Chondrocyte (in vitro differentiated cells): ENCODE data around the gene GADD45G. TPM values are rescaled to one million over a fixed set of nuclear protein-coding genes. Genes with fewer than 3 reads are reported as not detected.

Experiments
- DNase-seq: peaks from one replicate; pipeline ENCODE4 v3.0.0; 2021; ENCODE audit warnings: mixed read lengths, low spot score
- H3K27ac Mint-ChIP-seq: one replicate; pipeline ENCODE4 v1.8.0; 2021; ENCODE audit warnings: mild to moderate bottlenecking, moderate library complexity, mixed read lengths; ENCODE audit not compliant: unreplicated experiment
- H3K27me3 Mint-ChIP-seq: 2 replicates; pipeline ENCODE4 v1.8.0; 2021; ENCODE audit warnings: low read depth, mixed read lengths
- H3K36me3 Mint-ChIP-seq: 2 replicates; pipeline ENCODE4 v1.8.0; 2021; ENCODE audit warnings: low read depth, mixed read lengths
- H3K4me1 Mint-ChIP-seq: 2 replicates; pipeline ENCODE4 v1.8.0; 2021; ENCODE audit warnings: low read depth, mild to moderate bottlenecking, mixed read lengths
- H3K4me3 Mint-ChIP-seq: one replicate; pipeline ENCODE4 v1.8.0; 2021; ENCODE audit warnings: mild to moderate bottlenecking, moderate library complexity, mixed read lengths; ENCODE audit not compliant: unreplicated experiment
- H3K9me3 Mint-ChIP-seq: 2 replicates; pipeline ENCODE4 v1.8.0; 2021; ENCODE audit warnings: low read depth, mixed read lengths
- CTCF ChIP-seq: fragments of 200-600 bp; sonication (generic); IDR thresholded peaks from 2 replicates; pipeline ENCODE4 v1.5.0; 2021; ENCODE audit warnings: antibody characterized with exemption, mild to moderate bottlenecking, moderate library complexity
- total RNA-seq: library from RNA; stranded (reverse); gene quantifications from 3 replicates; pipeline ENCODE4 v1.2.1, GENCODE V29; 2021

Gene GADD45G
- total RNA-seq, 1 donor from 2014 or later = 4.6 TPM

GRCh38 chr9:89647366-89648128, 42.7 kb downstream of the GADD45G start:
- peak; percentile 55 for DNase-seq
- H3K27me3 Mint-ChIP-seq = peaks cover 30% of the 10 kb centered on the region
- H3K27ac Mint-ChIP-seq = no peak overlapping the region
- no peak overlapping the region for H3K4me3 Mint-ChIP-seq
- no peaks in the 10 kb centered on the region for H3K36me3 Mint-ChIP-seq
- H3K4me1 Mint-ChIP-seq = no peaks in the 10 kb centered on the region
- TF ChIP-seq CTCF = no peak
- H3K9me3 Mint-ChIP-seq = peaks cover 2% of the 10 kb centered on the region

- TF ChIP-seq CTCF = no peak
- H3K27me3 Mint-ChIP-seq = peaks cover 30% of the 10 kb centered on the region
- H3K36me3 Mint-ChIP-seq = no peaks in the 10 kb centered on the region
- H3K9me3 Mint-ChIP-seq = peaks cover 2% of the 10 kb centered on the region
- DNase-seq = peak; percentile 81
- H3K4me1 Mint-ChIP-seq = no peaks in the 10 kb centered on the region
- no peak overlapping the region for H3K4me3 Mint-ChIP-seq
- no peak overlapping the region for H3K27ac Mint-ChIP-seq
Measured at GRCh38 chr9:89648247-89649000, 43.6 kb downstream of the GADD45G start.

- no peak overlapping the region for H3K27ac Mint-ChIP-seq
- H3K4me3 Mint-ChIP-seq = no peak overlapping the region
- H3K4me1 Mint-ChIP-seq = no peaks in the 10 kb centered on the region
- peaks cover 2% of the 10 kb centered on the region for H3K9me3 Mint-ChIP-seq
- TF ChIP-seq CTCF = no peak
- no peak for DNase-seq
- no peaks in the 10 kb centered on the region for H3K36me3 Mint-ChIP-seq
- H3K27me3 Mint-ChIP-seq = peaks cover 30% of the 10 kb centered on the region
Measured at GRCh38 chr9:89649039-89649691, 44.4 kb downstream of the GADD45G start.

- DNase-seq = no peak
- no peak overlapping the region for H3K27ac Mint-ChIP-seq
- H3K4me1 Mint-ChIP-seq = peaks cover 3% of the 10 kb centered on the region
- no peak overlapping the region for H3K4me3 Mint-ChIP-seq
- no peaks in the 10 kb centered on the region for H3K9me3 Mint-ChIP-seq
- H3K27me3 Mint-ChIP-seq = peaks cover 34% of the 10 kb centered on the region
- H3K36me3 Mint-ChIP-seq = no peaks in the 10 kb centered on the region
- no peak for TF ChIP-seq CTCF
Measured at GRCh38 chr9:89654025-89654662, 49.3 kb downstream of the GADD45G start.
